GM12864 (cell line): ENCODE measurements around the gene SH3BGRL3.

ENCODE experiments used
- DNase-seq: peaks from one replicate; pipeline ENCODE4 v3.0.0-alpha.2; 2011; ENCODE audit warnings: low read depth
- H3K4me3 ChIP-seq: 2 replicates; pipeline ENCODE4 v1.5.1; 2011; ENCODE audit warnings: mild to moderate bottlenecking, low read depth, low read length, control low read depth
- TF ChIP-seq, protein P1 (sequence below): IDR thresholded peaks from 2 replicates; pipeline ENCODE4 v1.5.1; 2011; ENCODE audit warnings: low read depth, mild to moderate bottlenecking, moderate library complexity, low read length, control low read depth, inconsistent platforms; ENCODE audit errors: missing control alignments

The SH3BGRL3 gene

DNA sequence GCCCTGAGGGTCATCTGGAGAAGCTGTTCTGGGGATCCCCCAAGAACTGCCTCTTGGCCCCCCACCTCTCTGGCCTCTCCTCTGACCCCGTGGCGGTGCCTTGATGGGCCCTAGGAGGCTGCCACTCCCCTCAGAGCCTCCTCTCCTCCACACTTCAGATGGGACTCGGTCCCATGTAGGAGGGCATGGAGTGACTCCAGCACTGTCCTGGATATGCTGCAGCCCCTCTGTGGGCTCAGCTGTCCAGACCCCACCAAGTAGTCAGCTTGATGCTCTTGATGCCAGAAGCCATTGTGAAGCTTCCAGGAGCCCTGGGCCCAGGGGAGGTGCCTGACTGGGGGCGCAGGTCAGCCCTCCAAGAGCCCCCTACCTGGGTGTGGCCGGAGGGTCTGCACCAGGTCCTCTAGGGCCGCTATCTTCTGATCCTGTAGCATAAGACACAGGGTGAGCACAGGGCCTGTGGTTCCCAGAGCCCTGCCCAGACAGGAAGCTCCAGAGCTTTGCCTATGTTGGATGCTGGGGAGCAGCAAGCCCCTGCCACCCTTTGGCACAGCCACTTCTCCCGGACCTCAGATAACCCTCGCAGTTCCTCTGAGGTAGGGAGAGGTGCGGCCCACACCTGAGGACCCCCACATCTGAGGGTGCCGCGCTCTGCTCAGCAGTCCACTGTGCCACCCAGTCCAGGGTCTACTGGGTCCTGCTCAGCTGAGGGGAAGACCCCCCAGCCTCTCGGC lies 17.3 kb downstream of the SH3BGRL3 start:
- no peak for DNase-seq
- no peak overlapping the region for H3K4me3 ChIP-seq
- TF ChIP-seq, protein P1, sequence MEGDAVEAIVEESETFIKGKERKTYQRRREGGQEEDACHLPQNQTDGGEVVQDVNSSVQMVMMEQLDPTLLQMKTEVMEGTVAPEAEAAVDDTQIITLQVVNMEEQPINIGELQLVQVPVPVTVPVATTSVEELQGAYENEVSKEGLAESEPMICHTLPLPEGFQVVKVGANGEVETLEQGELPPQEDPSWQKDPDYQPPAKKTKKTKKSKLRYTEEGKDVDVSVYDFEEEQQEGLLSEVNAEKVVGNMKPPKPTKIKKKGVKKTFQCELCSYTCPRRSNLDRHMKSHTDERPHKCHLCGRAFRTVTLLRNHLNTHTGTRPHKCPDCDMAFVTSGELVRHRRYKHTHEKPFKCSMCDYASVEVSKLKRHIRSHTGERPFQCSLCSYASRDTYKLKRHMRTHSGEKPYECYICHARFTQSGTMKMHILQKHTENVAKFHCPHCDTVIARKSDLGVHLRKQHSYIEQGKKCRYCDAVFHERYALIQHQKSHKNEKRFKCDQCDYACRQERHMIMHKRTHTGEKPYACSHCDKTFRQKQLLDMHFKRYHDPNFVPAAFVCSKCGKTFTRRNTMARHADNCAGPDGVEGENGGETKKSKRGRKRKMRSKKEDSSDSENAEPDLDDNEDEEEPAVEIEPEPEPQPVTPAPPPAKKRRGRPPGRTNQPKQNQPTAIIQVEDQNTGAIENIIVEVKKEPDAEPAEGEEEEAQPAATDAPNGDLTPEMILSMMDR: no peak

DNA sequence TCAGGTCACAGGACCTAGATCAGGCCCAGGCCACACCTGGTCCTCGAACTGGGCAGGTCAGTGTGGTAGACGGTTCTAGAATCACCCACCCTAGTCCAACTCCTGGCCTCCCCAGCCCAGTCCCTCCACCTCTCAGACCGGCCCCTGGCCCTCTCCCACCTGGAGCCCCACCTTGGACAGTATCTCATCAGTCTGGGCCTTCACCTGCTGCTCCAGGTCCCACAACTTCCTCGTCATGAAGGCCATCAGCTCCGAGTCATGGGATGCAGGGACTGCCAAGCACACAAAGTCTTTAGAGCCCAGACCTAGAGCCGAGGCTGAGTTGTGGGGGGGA lies 17.9 kb downstream of the SH3BGRL3 start:
- no peak for DNase-seq
- H3K4me3 ChIP-seq: no peak overlapping the region
- TF ChIP-seq, protein P1: no peak

DNA sequence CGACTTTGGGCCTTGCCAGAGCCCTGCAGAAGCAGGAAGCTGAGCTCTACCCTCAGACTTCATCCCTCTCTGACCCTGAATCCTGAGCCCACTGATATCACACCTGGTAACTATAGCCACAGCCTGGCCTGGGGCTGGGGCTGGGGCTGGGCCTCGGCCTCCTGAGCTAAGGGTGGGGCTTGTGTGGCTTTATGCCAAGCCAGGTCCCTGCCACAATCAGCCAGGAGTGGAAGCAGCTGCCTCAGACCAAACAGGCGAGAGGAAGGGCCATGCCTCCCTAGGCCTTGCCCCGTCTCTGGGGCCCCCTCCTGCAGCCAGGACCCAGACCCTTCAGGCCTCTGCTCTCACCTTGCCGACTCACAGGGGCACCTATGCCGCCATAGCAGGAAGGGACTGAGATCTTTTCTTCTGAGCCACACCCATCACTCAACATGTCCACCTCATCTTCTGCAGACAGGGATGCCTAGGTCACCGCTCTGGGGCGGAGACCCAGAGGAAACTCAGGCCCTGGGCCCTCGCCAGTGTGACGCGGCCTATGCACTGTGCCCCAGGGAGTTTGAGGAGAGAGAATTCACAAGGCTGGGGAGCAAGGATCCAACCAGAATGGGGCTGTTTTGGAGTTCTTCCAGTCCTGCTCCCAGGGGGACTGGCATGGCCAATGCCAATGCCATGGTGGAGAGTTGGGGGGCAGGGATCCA lies 20.8 kb downstream of the SH3BGRL3 start:
- DNase-seq: no peak

DNA sequence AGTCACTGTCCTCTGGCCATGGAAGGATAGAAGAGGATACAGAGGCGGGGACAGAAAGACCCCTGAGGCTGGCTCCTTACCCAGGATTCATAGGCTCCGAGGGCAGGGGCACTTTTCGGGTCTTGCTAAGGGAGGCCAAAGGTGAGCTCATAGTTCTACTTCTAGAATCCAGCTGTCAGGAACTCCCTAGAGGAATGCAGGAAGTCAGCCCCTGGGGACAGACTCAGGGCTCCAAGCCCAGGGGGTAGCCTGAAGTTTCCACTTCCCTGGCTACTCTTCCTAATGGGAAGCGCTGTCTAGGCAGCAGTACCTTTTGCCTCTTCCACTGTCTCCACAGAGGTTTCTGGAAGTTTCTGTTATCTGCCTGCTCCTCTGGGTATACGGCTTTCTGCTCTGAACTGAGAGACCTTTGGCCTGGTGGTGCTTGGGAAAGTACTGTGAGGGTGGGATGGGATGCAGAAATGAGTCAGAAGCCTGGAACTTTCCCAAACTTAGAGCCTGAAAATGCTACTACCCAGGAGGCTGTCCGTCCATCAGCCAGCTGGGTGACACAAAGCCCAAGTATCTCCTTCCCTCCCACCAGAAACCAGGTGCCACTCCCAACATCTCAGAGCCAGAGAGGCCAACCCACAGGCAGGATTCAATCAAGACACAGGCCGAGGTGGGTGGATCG lies 23.0 kb downstream of the SH3BGRL3 start:
- no peak for DNase-seq
- TF ChIP-seq, protein P1: no peak
- H3K4me3 ChIP-seq: no peak overlapping the region

More for the DNA sequence above, 20.8 kb downstream of the SH3BGRL3 start:
- TF ChIP-seq, protein P1: no peak
- no peak overlapping the region for H3K4me3 ChIP-seq

DNA sequence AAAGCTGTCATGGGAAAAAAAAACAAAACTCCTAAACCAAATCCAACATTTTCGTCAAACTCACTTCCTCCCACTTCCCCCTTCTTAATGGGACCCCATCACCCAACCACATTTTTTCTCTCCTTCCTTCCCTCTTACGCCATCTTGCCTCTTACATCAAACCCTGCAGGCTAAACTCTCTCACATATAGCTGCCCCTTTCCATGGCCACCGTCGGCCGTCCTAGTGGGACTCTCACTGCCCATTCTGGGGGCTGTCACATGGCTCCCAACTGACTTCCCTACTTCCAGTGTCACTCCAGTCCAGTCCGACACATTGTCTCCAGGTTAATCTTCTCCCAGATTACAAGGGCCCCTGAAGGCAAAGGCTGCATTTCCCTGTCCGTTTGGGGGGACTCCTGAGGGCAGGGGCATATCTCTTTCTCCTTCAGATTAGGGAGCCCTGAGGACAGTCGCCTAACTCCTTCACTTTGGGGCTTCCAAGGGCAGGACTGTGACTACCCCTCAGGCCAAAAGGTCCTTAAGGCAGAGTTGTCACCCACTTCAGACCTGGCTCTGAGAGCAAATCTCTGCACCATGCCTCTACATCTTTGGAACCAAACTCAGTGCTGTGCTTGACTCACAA lies 25.9 kb downstream of the SH3BGRL3 start:
- no peak for DNase-seq
- H3K4me3 ChIP-seq: peak overlapping the region; percentile 66
- TF ChIP-seq, protein P1: no peak

DNA sequence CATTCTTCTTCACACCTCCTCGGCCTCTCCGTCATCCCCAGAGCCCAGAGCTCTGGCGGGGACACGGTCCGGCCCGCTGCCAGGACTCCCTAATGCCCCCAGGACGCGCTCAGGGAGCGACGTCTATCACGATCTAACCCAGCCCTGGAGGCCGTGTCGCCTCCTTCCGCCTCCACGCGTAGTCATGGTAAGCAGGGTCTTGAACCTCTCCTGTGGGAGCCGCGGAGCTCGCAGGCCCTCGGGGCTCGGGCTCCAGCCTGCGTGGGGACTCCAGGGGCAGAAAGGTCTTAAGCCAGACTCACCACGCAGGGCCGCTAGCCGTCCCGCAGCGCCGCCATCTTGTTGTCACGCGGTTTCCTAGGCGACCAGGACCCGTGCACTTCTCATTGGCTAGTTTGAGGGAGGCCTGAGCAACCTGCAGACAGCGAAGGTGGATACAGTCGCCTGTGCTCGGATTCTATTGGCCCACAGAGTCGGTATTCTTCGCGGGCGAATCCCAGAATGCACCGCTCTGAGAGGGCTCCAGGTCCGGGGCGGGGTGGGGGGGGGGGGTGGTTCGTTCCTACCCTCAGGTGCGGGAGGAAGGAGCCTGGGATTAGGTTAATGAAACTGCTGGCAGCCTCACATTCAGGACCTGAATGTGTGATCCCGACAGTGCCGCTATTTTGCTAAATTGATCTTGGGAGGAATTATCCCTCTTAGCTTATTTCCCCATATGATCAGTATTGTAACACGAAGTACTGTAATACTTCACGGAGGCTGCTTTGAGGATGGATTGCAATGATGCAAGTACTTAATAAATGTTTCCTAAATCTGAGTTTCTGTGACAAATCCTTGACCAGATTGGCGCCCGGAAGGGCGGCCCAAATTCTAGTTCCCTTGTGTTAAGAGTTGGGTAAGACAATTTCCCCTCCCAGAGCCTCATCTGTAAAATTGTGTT lies 26.7 kb downstream of the SH3BGRL3 start, which contains the start of gene UBXN11:
TSS of gene UBXN11 (minus strand) at position 347 of the 940 bp plus-strand sequence. CDS start 3,753 bp downstream, outside the sequence.
- DNase-seq: peak; percentile 93
- peak within 1 kb of the TSS; percentile 66 for H3K4me3 ChIP-seq
- TF ChIP-seq, protein P1: no peak
